ENCODE results near the gene DDIT3. TPM values are rescaled to one million over a fixed set of nuclear protein-coding genes. Genes with fewer than 3 reads are reported as not detected.

Gene DDIT3
- total RNA-seq, 2 experiments from 2014 or later, result 32.3 to 42.7 TPM

DNA sequence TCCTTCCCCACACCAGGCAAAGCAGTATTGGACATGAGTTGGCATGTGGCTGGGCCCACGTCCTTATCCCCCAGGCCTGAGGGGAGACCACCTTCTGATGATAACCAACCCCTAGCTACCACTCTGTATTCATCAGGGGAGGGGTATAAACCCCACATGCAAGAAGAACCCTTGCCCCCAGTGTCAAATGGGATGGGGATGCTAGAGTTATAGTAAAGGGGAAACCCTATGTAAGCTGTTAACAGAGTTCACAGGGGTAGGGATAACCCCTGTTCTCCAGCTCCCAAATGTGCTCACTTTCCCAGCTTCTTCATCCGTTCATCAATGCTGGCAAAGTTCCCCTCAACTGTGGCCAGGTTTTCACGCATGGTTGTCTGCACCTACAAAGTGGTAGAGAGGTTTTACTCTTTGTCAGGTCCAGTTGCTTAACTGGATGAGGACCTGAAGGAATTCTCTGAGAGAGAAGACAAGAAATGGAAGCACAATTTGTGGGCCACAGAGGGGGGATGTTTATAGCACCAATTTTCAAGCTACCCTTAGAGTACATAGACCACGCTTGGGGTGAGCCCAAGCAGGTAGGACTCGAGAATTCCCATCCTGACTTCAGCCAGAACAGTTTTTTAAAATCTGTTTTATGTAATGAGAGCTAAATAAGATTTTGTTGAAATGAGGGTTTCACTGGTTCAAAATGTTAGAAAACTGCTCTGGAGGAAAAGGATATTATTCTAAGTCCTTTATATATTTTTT is 10.3 kb upstream of the DDIT3 start:
- peaks cover 96% of the 10 kb centered on the region for H3K36me3 ChIP-seq (ENCODE audit: insufficient read depth, low read length)
- H3K4me2 ChIP-seq (ENCODE audit: low read length), result no peak overlapping the region
- DNase-seq (ENCODE audit: low spot score), result no peak
- no peak for TF ChIP-seq EZH2phosphoT487 (IDR thresholded peaks at IDR 0.05; ENCODE audit: borderline replicate concordance, low read depth, low read length)
- TF ChIP-seq, protein P1, sequence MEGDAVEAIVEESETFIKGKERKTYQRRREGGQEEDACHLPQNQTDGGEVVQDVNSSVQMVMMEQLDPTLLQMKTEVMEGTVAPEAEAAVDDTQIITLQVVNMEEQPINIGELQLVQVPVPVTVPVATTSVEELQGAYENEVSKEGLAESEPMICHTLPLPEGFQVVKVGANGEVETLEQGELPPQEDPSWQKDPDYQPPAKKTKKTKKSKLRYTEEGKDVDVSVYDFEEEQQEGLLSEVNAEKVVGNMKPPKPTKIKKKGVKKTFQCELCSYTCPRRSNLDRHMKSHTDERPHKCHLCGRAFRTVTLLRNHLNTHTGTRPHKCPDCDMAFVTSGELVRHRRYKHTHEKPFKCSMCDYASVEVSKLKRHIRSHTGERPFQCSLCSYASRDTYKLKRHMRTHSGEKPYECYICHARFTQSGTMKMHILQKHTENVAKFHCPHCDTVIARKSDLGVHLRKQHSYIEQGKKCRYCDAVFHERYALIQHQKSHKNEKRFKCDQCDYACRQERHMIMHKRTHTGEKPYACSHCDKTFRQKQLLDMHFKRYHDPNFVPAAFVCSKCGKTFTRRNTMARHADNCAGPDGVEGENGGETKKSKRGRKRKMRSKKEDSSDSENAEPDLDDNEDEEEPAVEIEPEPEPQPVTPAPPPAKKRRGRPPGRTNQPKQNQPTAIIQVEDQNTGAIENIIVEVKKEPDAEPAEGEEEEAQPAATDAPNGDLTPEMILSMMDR (conservative IDR thresholded peaks at IDR 0.05; ENCODE audit: low read length), result no peak
- no peak overlapping the region for H3K27ac ChIP-seq (ENCODE audit: low read depth, low read length, poor library complexity, severe bottlenecking)
- POLR2A ChIA-PET, result interaction anchor here (0.5 kb wide), 1 partner anchor 301 kb away, joined by 3 read pairs; the partner anchor contains the start of gene SHMT2
- BruUV-seq (replicated peaks), result TSS peak; percentile 63
- intact Hi-C loops (cut with micrococcal nuclease; ENCODE audit: unreplicated experiment), result no loop called here
- no peaks in the 10 kb centered on the region for H4K20me1 ChIP-seq (ENCODE audit: insufficient read depth, low read length)
- no peaks in the 10 kb centered on the region for H3K4me1 ChIP-seq (ENCODE audit: insufficient read depth, low read length, poor library complexity, severe bottlenecking)
- CTCF ChIA-PET (ENCODE audit: unreplicated experiment), result no interaction called here
- H3K4me3 ChIP-seq (ENCODE audit: low read depth, low read length, poor library complexity, severe bottlenecking), result no peak overlapping the region
- no peaks in the 10 kb centered on the region for H3K9me3 ChIP-seq (ENCODE audit: low read length)
- no peaks in the 10 kb centered on the region for H3K9me2 ChIP-seq (ENCODE audit: insufficient read depth, low read length)
- no peaks in the 10 kb centered on the region for H3K79me2 ChIP-seq (ENCODE audit: insufficient read depth, low read depth, low read length)
- H2AFZ ChIP-seq (ENCODE audit: low read length), result no peak overlapping the region

GRCh38 chr12:57529831-57530230 is 9.5 kb upstream of the DDIT3 start:
- H3K4me3 ChIP-seq (ENCODE audit: low read depth, low read length, poor library complexity, severe bottlenecking), result no peak overlapping the region
- ChIA-PET POLR2A (no interaction called here), CTCF (ENCODE audit: unreplicated experiment) (no interaction called here)
- no peak overlapping the region for H2AFZ ChIP-seq (ENCODE audit: low read length)
- TSS peak; percentile 72 for BruUV-seq (replicated peaks)
- no peak overlapping the region for H3K4me2 ChIP-seq (ENCODE audit: low read length)
- no peaks in the 10 kb centered on the region for H4K20me1 ChIP-seq (ENCODE audit: insufficient read depth, low read length)
- intact Hi-C loops (cut with micrococcal nuclease; ENCODE audit: unreplicated experiment), result no loop called here
- TF ChIP-seq EZH2phosphoT487 (IDR thresholded peaks at IDR 0.05; ENCODE audit: borderline replicate concordance, low read depth, low read length), result no peak
- TF ChIP-seq, protein P1 (conservative IDR thresholded peaks at IDR 0.05; ENCODE audit: low read length), result no peak
- peaks cover 96% of the 10 kb centered on the region for H3K36me3 ChIP-seq (ENCODE audit: insufficient read depth, low read length)
- H3K9me3 ChIP-seq (ENCODE audit: low read length), result no peaks in the 10 kb centered on the region
- H3K79me2 ChIP-seq (ENCODE audit: insufficient read depth, low read depth, low read length), result peaks cover 3% of the 10 kb centered on the region; the same call in 1 of the 2 replicates
- peaks cover 7% of the 10 kb centered on the region for H3K4me1 ChIP-seq (ENCODE audit: insufficient read depth, low read length, poor library complexity, severe bottlenecking)
- no peak for DNase-seq (ENCODE audit: low spot score)
- no peaks in the 10 kb centered on the region for H3K9me2 ChIP-seq (ENCODE audit: insufficient read depth, low read length)
- H3K27ac ChIP-seq (ENCODE audit: low read depth, low read length, poor library complexity, severe bottlenecking), result no peak overlapping the region
